Left lung (tissue), 10 donors: ENCODE results near the gene CRYGN. TPM values are rescaled to one million over a fixed set of nuclear protein-coding genes. Genes with fewer than 3 reads are reported as not detected.

Source experiments
- ATAC-seq: fragments of 200-7000 bp; cut with Tn5 transposase; one replicate; pipeline ENCODE4 v1.9.1; 2020; ENCODE audit warnings: moderate library complexity
- DNase-seq, 4 donors: peaks; one replicate each; pipeline ENCODE4 v3.0.0-alpha.2; 2013 to 2020
- H3K27ac ChIP-seq, 2 donors: fragments of 200-600 bp; sonication (generic) in 1 of 2; one replicate each; pipeline versions ENCODE4 v1.5.0 to v1.8.0; 2020 to 2021
- H3K27me3 ChIP-seq, 2 donors: fragments of 200-600 bp; sonication (generic) in 1 of 2; one replicate each; pipeline versions ENCODE4 v1.5.0 to v1.8.0; 2020 to 2021
- H3K36me3 ChIP-seq, 2 donors: fragments of 200-600 bp; sonication (generic) in 1 of 2; one replicate each; pipeline versions ENCODE4 v1.5.0 to v1.8.0; 2020 to 2021
- H3K4me1 ChIP-seq, 2 donors: fragments of 200-600 bp; one replicate each; pipeline ENCODE4 v1.8.0; 2021
- H3K4me3 ChIP-seq, 2 donors: fragments of 200-600 bp; sonication (generic) in 1 of 2; one replicate each; pipeline versions ENCODE4 v1.5.0 to v1.8.0; 2020 to 2021; ENCODE audit warnings: mild to moderate bottlenecking in 1 of 2
- H3K9me3 ChIP-seq, 2 donors: fragments of 200-600 bp; sonication (generic) in 1 of 2; one replicate each; pipeline versions ENCODE4 v1.5.0 to v1.8.0; 2020 to 2021
- intact Hi-C, 2 donors: fragments of 100-400 bp; cut with DNase I; formaldehyde crosslinking; loops; one replicate each; pipeline versions ENCODE4 v1.11.2 to v1.14.2; 2022
- polyA plus RNA-seq, 6 donors: library from polyadenylated mRNA; unstranded; fragments of 120-200 nt; gene quantifications; one replicate each; pipeline ENCODE4 v1.2.1, GENCODE V29; 2013; ENCODE audit not compliant: insufficient read length in 6 of 6
- total RNA-seq, 2 donors: library from RNA; stranded (reverse); fragmentation: NEBNext Ultra II Directional; extraction: Animal tissue kit (Norgen Biotek cat#: 25700); gene quantifications; one replicate each; pipeline ENCODE4 v1.2.1, GENCODE V29; 2021
- TF ChIP-seq, protein P1 (sequence below), 2 donors: fragments of 200-600 bp; sonication (generic) in 1 of 2; IDR thresholded peaks; one replicate each; pipeline versions ENCODE4 v1.5.0 to v1.8.0; 2021; ENCODE audit warnings: antibody characterized with exemption in 2 of 2
- donor health status: DM: no; HTN: yes; CAD: no.
- donor health status: DM: no; HTN: no; CAD: no.

The CRYGN gene
- total and polyA plus RNA-seq, 8 donors: 0.34 to 0.75 (median 0.56) TPM; not detected in 2

DNA sequence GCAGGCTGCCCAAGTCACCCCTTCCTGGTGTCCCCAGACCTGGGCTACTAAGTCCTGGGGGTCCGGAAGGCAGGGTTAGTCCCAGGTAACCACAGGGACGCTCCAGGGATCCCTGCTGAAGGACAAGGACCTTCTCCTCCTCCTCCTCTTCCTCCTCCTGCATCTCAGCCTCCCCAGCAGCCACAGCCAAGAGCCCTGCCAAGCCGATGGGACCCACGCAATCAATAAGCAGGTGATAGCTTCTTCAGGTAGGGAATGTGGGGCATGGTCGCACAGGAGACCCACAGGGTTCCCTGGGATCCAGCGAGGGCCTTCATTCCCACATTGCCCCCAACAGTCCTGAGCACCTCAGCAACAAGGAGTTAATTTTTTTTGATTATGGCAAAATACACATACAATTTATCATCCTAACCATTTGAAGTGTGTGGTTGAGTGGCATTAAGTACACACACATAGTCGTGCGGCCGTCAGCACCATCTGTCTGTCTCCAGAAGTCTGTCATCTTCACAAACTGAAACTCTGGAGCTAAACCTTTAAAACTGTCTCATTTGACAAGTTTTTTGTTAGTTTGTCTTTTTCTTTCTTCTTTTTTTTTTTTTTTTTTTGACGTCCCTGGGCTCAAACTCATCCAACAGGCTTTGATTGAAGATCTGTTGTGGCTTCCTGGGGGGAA, 12.1 kb downstream of the CRYGN start:
- H3K4me1 ChIP-seq: peaks cover 28 to 33% of the 10 kb centered on the region in 2 donors
- no peak overlapping the region for H3K27ac ChIP-seq
- DNase-seq (no peak), ATAC-seq (no peak)
- no peaks in the 10 kb centered on the region for H3K36me3 ChIP-seq
- H3K9me3 ChIP-seq: no peaks in the 10 kb centered on the region
- no peak overlapping the region for H3K4me3 ChIP-seq
- TF ChIP-seq, protein P1, sequence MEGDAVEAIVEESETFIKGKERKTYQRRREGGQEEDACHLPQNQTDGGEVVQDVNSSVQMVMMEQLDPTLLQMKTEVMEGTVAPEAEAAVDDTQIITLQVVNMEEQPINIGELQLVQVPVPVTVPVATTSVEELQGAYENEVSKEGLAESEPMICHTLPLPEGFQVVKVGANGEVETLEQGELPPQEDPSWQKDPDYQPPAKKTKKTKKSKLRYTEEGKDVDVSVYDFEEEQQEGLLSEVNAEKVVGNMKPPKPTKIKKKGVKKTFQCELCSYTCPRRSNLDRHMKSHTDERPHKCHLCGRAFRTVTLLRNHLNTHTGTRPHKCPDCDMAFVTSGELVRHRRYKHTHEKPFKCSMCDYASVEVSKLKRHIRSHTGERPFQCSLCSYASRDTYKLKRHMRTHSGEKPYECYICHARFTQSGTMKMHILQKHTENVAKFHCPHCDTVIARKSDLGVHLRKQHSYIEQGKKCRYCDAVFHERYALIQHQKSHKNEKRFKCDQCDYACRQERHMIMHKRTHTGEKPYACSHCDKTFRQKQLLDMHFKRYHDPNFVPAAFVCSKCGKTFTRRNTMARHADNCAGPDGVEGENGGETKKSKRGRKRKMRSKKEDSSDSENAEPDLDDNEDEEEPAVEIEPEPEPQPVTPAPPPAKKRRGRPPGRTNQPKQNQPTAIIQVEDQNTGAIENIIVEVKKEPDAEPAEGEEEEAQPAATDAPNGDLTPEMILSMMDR (IDR thresholded peaks at IDR 0.05): no peak
- H3K27me3 ChIP-seq: peaks cover 0 to 16% of the 10 kb centered on the region in 2 donors
- intact Hi-C loops: no loop called here

DNA sequence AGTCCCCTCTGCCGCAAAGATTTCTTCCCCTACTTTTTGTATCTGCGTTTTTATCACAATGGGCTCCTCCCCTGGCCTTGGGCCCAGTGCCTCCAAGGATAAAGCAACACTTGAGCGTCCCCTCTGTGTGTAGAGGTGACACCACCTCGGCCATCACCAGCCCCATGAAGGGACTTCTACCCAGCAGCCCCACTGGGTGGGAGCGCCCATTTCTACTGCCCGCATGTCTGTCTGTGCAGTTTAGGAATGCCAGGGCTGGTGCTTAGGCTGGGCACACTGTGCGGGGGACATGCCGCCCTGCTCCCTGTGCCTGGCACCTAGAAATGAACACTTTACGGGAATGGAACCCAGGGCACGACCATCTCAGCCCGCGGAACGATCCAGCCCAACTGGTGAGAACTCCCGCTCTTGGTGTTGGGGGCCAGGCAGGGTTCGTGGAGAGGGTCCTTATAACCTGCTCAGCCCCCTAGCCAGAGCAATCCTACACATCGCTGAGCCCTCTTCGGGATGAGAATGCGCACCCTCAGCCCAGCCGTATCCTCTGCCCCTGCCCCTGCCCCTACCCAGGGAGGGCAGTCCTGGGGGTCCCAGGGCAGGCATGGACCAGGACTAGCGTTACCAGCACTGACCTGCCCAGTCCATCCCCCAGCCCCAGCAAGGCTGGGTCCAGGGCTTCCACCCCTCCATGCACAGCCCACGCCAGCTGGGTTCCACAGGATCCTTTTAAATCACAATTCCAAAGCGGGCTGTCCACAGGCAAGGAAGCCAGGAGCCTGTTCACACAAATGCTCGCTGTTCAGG, 12.8 kb downstream of the CRYGN start:
- Histone ChIP-seq H3K27me3 (peaks cover 0 to 12% of the 10 kb centered on the region in 2 donors), H3K4me1 (peaks cover 28 to 33% of the 10 kb centered on the region in 2 donors), H3K36me3 (no peaks in the 10 kb centered on the region), H3K9me3 (no peaks in the 10 kb centered on the region), H3K4me3 (no peak overlapping the region), H3K27ac (peak overlapping the region in 1 of 2 donors; percentile 19)
- DNase-seq: no peak
- TF ChIP-seq, protein P1 (IDR thresholded peaks at IDR 0.05): no peak
- intact Hi-C loops: no loop called here
- no peak for ATAC-seq

DNA sequence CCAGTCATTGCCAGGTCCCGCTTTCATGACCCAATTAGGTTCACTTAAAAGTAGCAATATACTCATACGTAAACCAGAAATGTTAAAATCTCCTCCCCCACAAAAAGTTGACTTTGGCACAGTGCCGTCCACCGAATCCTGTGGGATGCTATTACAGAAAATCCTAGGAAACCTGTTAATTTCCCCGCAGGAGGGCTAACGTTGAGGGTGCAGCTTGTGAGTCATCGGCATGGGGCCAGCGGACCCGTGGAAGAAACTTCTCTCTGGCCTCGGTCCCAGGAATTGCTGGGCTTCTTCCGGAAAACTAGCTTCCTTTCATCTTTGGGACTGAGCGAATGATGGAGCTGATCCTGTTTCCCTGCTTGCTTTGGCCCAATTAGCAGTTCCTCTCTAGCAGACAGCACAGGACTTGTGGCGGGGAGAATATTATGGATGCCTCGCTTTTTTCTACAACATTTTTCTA, 13.5 kb downstream of the CRYGN start:
- peaks cover 0 to 11% of the 10 kb centered on the region in 2 donors for H3K27me3 ChIP-seq
- H3K4me1 ChIP-seq: peaks cover 28 to 33% of the 10 kb centered on the region in 2 donors
- intact Hi-C loops: no loop called here
- no peak overlapping the region for H3K4me3 ChIP-seq
- DNase-seq: peak in 2 of 4 donors; percentile 66 to 72
- peaks cover 0 to 3% of the 10 kb centered on the region in 2 donors for H3K9me3 ChIP-seq
- TF ChIP-seq, protein P1 (IDR thresholded peaks at IDR 0.05): no peak
- no peaks in the 10 kb centered on the region for H3K36me3 ChIP-seq
- peak; percentile 3 for ATAC-seq
- peak overlapping the region in 1 of 2 donors; percentile 30 for H3K27ac ChIP-seq

DNA sequence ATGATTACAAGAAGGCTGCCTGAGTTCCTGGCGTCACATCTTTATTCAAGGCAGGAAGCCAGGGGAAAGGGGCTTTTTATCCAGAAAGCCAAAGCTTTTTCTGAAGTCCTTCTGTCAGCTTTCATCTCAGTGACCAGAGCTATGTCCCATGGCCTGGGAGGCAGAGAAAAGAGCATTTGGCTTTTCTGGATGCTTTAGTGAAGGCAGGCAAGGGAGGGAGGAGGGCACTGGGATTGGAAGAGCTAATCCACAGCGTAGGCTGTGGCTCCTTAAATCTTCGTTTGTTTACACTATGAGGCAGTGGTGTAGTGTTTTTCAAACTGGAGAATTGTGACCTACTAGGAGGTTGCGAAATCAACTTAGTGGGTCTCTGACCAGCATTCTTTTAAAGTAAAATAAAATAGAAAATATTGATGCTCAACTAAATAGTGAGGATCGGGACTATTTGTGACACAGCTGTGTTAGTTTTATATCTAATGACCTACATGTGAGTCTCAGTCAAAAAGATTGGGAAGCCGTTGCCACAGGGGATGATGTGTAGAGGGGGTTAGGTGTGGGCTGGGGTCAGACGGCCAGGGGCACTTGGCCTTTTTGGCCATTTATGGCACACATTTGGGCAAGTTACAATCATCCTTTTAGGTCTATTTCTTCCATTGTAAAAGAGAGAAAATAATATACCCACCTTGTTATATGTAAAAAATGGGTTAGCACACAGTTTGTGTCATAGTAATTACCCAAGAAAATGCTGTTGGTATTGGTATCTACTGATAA, 14.1 kb downstream of the CRYGN start:
- peak in 1 of 4 donors; percentile 32 for DNase-seq
- intact Hi-C loops: no loop called here

More for the DNA sequence above, 14.1 kb downstream of the CRYGN start:
- H3K4me3 ChIP-seq: no peak overlapping the region
- peak overlapping the region in 1 of 2 donors; percentile 30 for H3K27ac ChIP-seq
- peaks cover 0 to 3% of the 10 kb centered on the region in 2 donors for H3K9me3 ChIP-seq
- ATAC-seq: peak; percentile 74
- H3K4me1 ChIP-seq: peaks cover 28 to 33% of the 10 kb centered on the region in 2 donors
- H3K27me3 ChIP-seq: peaks cover 0 to 11% of the 10 kb centered on the region in 2 donors
- H3K36me3 ChIP-seq: no peaks in the 10 kb centered on the region
- TF ChIP-seq, protein P1 (IDR thresholded peaks at IDR 0.05): no peak
